ENCODE data around the gene CRTAC1.

CRTAC1 gene

GRCh38 chr10:97977673-97978072 lies 52.7 kb downstream of the CRTAC1 start:
- H3K27me3 ChIP-seq: peaks cover 20% of the 10 kb centered on the region; the same call in 1 of the 2 replicates

GRCh38 chr10:97975598-97975997 lies 54.8 kb downstream of the CRTAC1 start:
- H3K36me3 ChIP-seq: no peaks in the 10 kb centered on the region
- H3K9me3 ChIP-seq: no peaks in the 10 kb centered on the region
- no peak overlapping the region for H3K9ac ChIP-seq
- H3K4me1 ChIP-seq: no peaks in the 10 kb centered on the region
- H3K27me3 ChIP-seq: peaks cover 20% of the 10 kb centered on the region; the same call in 1 of the 2 replicates
- H3K27ac ChIP-seq: no peak overlapping the region
- no peaks in the 10 kb centered on the region for H4K20me1 ChIP-seq
- TF ChIP-seq Cebpa-rat (IDR thresholded peaks at IDR 0.05): no peak
- H3K4me2 ChIP-seq: no peak overlapping the region
- H3K4me3 ChIP-seq: no peak overlapping the region

More at GRCh38 chr10:97977673-97978072, 52.7 kb downstream of the CRTAC1 start:
- no peaks in the 10 kb centered on the region for H3K4me1 ChIP-seq
- no peaks in the 10 kb centered on the region for H3K9me3 ChIP-seq
- no peak overlapping the region for H3K27ac ChIP-seq
- H3K9ac ChIP-seq: no peak overlapping the region
- TF ChIP-seq Cebpa-rat (IDR thresholded peaks at IDR 0.05): no peak
- no peaks in the 10 kb centered on the region for H3K36me3 ChIP-seq
- no peak overlapping the region for H3K4me3 ChIP-seq
- no peaks in the 10 kb centered on the region for H4K20me1 ChIP-seq
- H3K4me2 ChIP-seq: no peak overlapping the region

- Histone ChIP-seq H3K27ac (no peak overlapping the region), H3K4me2 (no peak overlapping the region)
These were observed 55.6 kb downstream of the CRTAC1 start for GRCh38 chr10:97974526-97975525.

GRCh38 chr10:97974100-97974499 lies 56.3 kb downstream of the CRTAC1 start:
- Histone ChIP-seq H3K27me3 (peaks cover 20% of the 10 kb centered on the region; the same call in 1 of the 2 replicates), H3K4me2 (no peak overlapping the region), H3K9ac (no peak overlapping the region), H3K4me1 (no peaks in the 10 kb centered on the region), H3K4me3 (no peak overlapping the region), H3K36me3 (no peaks in the 10 kb centered on the region), H4K20me1 (no peaks in the 10 kb centered on the region), H3K27ac (no peak overlapping the region), H3K9me3 (no peaks in the 10 kb centered on the region)
- no peak for TF ChIP-seq Cebpa-rat (IDR thresholded peaks at IDR 0.05)

More at GRCh38 chr10:97974526-97975525, 55.6 kb downstream of the CRTAC1 start:
- H3K4me3 ChIP-seq: no peak overlapping the region
- no peak overlapping the region for H3K9ac ChIP-seq
- H4K20me1 ChIP-seq: no peaks in the 10 kb centered on the region
- no peaks in the 10 kb centered on the region for H3K36me3 ChIP-seq
- H3K9me3 ChIP-seq: no peaks in the 10 kb centered on the region
- peaks cover 20% of the 10 kb centered on the region; the same call in 1 of the 2 replicates for H3K27me3 ChIP-seq
- no peak for TF ChIP-seq Cebpa-rat (IDR thresholded peaks at IDR 0.05)
- H3K4me1 ChIP-seq: no peaks in the 10 kb centered on the region

DNA sequence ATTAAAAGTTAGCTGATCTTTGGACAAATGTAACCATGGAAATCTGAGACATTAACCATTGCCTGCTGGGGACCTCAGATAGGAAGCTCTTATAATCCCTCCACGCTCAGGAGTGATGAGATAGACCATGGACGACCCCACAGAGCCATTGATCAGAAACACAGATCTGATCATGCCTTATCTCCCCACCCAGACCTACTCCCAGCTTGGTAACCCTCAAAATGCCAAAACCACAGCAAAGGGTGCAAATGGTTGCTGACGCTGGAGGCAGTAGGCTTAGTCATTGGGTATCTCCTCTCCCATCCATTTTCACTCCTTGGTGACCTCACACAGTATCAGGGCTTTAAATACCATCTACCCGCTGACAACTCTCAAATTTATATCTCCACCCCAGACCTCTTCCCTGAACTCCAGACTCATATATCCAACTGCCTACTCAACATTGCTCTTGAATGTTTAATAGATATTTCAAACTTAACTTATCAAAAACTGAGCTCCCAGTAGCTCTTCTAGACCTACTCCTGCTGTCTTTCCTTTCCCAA lies 60.8 kb downstream of the CRTAC1 start:
- Histone ChIP-seq H3K4me1 (no peaks in the 10 kb centered on the region), H3K9ac (no peak overlapping the region), H3K27ac (no peak overlapping the region), H3K4me3 (no peak overlapping the region), H3K9me3 (no peaks in the 10 kb centered on the region), H4K20me1 (no peaks in the 10 kb centered on the region), H3K4me2 (no peak overlapping the region), H3K36me3 (no peaks in the 10 kb centered on the region), H3K27me3 (peaks cover 7% of the 10 kb centered on the region; the same call in 1 of the 2 replicates)
- TF ChIP-seq Cebpa-rat (IDR thresholded peaks at IDR 0.05): no peak

GRCh38 chr10:97964748-97965147 lies 65.7 kb downstream of the CRTAC1 start:
- H3K4me2 ChIP-seq: no peak overlapping the region
- no peaks in the 10 kb centered on the region for H3K36me3 ChIP-seq
- H4K20me1 ChIP-seq: no peaks in the 10 kb centered on the region
- H3K4me1 ChIP-seq: no peaks in the 10 kb centered on the region
- H3K4me3 ChIP-seq: no peak overlapping the region
- H3K9ac ChIP-seq: no peak overlapping the region
- no peak overlapping the region for H3K27ac ChIP-seq
- H3K27me3 ChIP-seq: no peaks in the 10 kb centered on the region
- no peaks in the 10 kb centered on the region for H3K9me3 ChIP-seq
- TF ChIP-seq Cebpa-rat (IDR thresholded peaks at IDR 0.05): no peak

DNA sequence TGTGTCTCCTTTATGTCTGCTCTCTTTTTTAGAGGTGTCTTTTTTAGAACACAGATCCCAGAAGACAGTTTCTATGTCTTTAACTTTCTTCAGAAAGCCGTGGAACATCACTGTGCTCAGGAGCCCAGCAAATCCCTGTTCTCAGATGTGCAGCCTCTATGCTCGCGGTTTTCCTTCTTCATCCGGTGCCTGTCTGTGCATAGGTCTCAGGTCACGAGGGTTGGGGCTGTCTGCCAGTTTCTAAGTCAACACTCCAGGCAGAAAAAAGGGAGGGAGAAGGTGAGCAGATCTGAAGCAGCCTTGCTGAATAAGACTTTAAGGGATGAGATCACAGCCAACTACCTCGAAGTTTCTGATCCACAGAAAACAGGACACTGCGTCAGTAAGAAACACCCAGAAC lies 68.5 kb downstream of the CRTAC1 start:
- no peak overlapping the region for H3K27ac ChIP-seq

DNA sequence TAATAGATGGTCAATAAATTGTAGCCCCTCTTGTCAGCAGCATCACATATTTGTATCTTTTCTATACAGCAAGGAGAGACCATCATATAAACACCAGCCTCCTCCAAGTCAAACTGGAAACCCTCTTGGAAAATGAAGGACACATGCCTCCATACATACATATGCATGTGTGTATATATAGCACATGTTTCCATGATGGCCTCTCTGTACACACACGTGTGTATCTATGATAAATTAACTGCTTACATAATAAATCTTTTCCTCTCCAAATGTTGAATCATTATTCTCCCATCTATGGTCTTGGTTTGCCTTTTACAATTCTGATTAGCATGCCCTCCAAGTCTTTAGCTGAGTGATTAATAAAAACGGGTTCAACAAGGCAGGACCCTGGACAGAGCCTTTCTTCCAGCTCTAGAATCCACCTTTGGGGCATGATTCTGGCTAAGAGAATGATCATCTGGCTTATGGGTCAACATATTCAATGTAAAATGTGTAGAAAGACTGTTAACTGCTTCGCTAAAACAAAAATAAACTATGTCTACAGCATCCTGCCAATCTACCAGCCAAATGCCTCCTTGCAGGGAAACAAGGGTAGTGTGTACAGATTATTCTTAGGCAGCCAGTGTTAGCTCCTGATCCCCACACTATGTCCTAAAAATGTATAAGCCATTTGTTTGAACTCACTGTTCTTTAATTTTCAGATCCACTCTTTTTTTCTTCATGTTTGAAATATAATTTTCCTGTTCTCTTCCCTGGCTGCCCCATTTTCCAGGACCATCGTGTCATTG lies 70.0 kb downstream of the CRTAC1 start:
- no peak for TF ChIP-seq Cebpa-rat (IDR thresholded peaks at IDR 0.05)
- Histone ChIP-seq H3K9me3 (no peaks in the 10 kb centered on the region), H4K20me1 (no peaks in the 10 kb centered on the region), H3K9ac (no peak overlapping the region), H3K27me3 (no peaks in the 10 kb centered on the region), H3K27ac (no peak overlapping the region), H3K4me3 (no peak overlapping the region), H3K4me1 (no peaks in the 10 kb centered on the region), H3K36me3 (no peaks in the 10 kb centered on the region), H3K4me2 (no peak overlapping the region)

More for the DNA sequence above, 68.5 kb downstream of the CRTAC1 start:
- Histone ChIP-seq H3K9me3 (no peaks in the 10 kb centered on the region), H3K9ac (no peak overlapping the region), H3K4me3 (no peak overlapping the region), H3K4me2 (no peak overlapping the region), H4K20me1 (no peaks in the 10 kb centered on the region), H3K36me3 (no peaks in the 10 kb centered on the region), H3K4me1 (no peaks in the 10 kb centered on the region), H3K27me3 (no peaks in the 10 kb centered on the region)
- TF ChIP-seq Cebpa-rat (IDR thresholded peaks at IDR 0.05): no peak

GRCh38 chr10:97949462-97949861 lies 81.0 kb downstream of the CRTAC1 start:
- no peaks in the 10 kb centered on the region for H4K20me1 ChIP-seq
- no peak overlapping the region for H3K4me2 ChIP-seq
- no peaks in the 10 kb centered on the region for H3K4me1 ChIP-seq

More at GRCh38 chr10:97949462-97949861, 81.0 kb downstream of the CRTAC1 start:
- Histone ChIP-seq H3K4me3 (no peak overlapping the region), H3K9me3 (peaks cover 11% of the 10 kb centered on the region), H3K36me3 (no peaks in the 10 kb centered on the region), H3K27ac (no peak overlapping the region), H3K27me3 (no peaks in the 10 kb centered on the region), H3K9ac (no peak overlapping the region)
- TF ChIP-seq Cebpa-rat (IDR thresholded peaks at IDR 0.05): no peak

All from BLaER1 (cell line).